AG04450 (cell line): ENCODE results near the gene LEPR. TPM values are rescaled to one million over a fixed set of nuclear protein-coding genes. Genes with fewer than 3 reads are reported as not detected.
"Not testable (repeated sequence)": the region's sequence is repeated elsewhere in the genome, so short reads cannot be mapped to it uniquely, and the experiment has no call there.

ENCODE experiments used
- CTCF ChIA-PET: fragments of 300-600, 350-600 bp; formaldehyde crosslinking; extraction: SDS; loops from one replicate; lab custom pipeline; 2022; ENCODE audit warnings: antibody characterized with exemption, inconsistent platforms; lab: Charles Lee
- POLR2A ChIA-PET: fragments of 350-600 bp; formaldehyde crosslinking; extraction: SDS; loops from one replicate; lab custom pipeline; 2021; ENCODE audit warnings: antibody characterized with exemption, inconsistent platforms; lab: Yijun Ruan, JAX
- DNase-seq: peaks from one replicate; pipeline ENCODE4 v3.0.0-alpha.2; 2011; ENCODE audit warnings: low read depth, low spot score
- H3K27ac ChIP-seq: one replicate; pipeline ENCODE4 v1.5.1; 2012; ENCODE audit warnings: low read depth, low read length, control low read depth
- H3K27me3 ChIP-seq: one replicate; pipeline ENCODE4 v1.6.0; 2012; ENCODE audit warnings: low read length; ENCODE audit not compliant: control insufficient read depth, insufficient read depth
- H3K4me3 ChIP-seq: 2 replicates; pipeline ENCODE4 v1.5.1; 2011; ENCODE audit warnings: mild to moderate bottlenecking, low read depth, low read length, control low read depth
- H3K9me3 ChIP-seq: 2 replicates; pipeline ENCODE4 v1.5.1; 2012; ENCODE audit warnings: low read length; ENCODE audit not compliant: control insufficient read depth, insufficient read depth
- CTCF ChIP-seq: IDR thresholded peaks from 2 replicates; pipeline ENCODE4 v1.5.1; 2011; ENCODE audit warnings: low read depth, low read length, control low read depth, inconsistent platforms
- polyA plus RNA-seq: library from polyadenylated mRNA; depleted of rRNA; stranded (reverse); fragments of >200 nt; gene quantifications from 2 replicates; pipeline ENCODE4 v1.2.3, GENCODE V29; 2011

Gene LEPR
- polyA plus RNA-seq, 1 experiment: 11.1 TPM

GRCh38 chr1:65458730-65459396 is 38.4 kb downstream of the LEPR start:
- ChIA-PET POLR2A (no interaction called here), CTCF (interaction anchor here (1.0 to 3.7 kb wide), 15 partner anchors 10 to 229 kb away, joined by 3 to 31 read pairs (median 6); partner anchors contain the start of genes LEPR and LEPROT)
- H3K27me3 ChIP-seq: no peaks in the 10 kb centered on the region
- no peak overlapping the region for H3K4me3 ChIP-seq
- DNase-seq: no peak
- no peaks in the 10 kb centered on the region for H3K9me3 ChIP-seq
- H3K27ac ChIP-seq: no peak overlapping the region
- no peak for TF ChIP-seq CTCF

GRCh38 chr1:65459397-65459768 is 38.9 kb downstream of the LEPR start:
- peak; percentile 49 for TF ChIP-seq CTCF
- H3K9me3 ChIP-seq: no peaks in the 10 kb centered on the region
- H3K4me3 ChIP-seq: no peak overlapping the region
- H3K27ac ChIP-seq: no peak overlapping the region
- CTCF ChIA-PET: interaction anchor here (1.0 to 3.7 kb wide), 15 partner anchors 9 to 228 kb away, joined by 3 to 31 read pairs (median 6); partner anchors contain the start of genes LEPR and LEPROT
- POLR2A ChIA-PET: no interaction called here
- DNase-seq: no peak
- no peaks in the 10 kb centered on the region for H3K27me3 ChIP-seq

GRCh38 chr1:65465837-65466236 is 45.4 kb downstream of the LEPR start:
- DNase-seq, H3K4me3 ChIP-seq, H3K27me3 ChIP-seq, POLR2A ChIA-PET, CTCF ChIA-PET, H3K27ac ChIP-seq, H3K9me3 ChIP-seq: not testable (repeated sequence)

GRCh38 chr1:65467536-65467935 is 47.1 kb downstream of the LEPR start:
- Histone ChIP-seq H3K27ac (no peak overlapping the region), H3K4me3 (no peak overlapping the region), H3K27me3 (no peaks in the 10 kb centered on the region), H3K9me3 (no peaks in the 10 kb centered on the region)
- no peak for TF ChIP-seq CTCF
- DNase-seq: no peak
- POLR2A ChIA-PET: no interaction called here
- CTCF ChIA-PET: interaction anchor here (0.6 to 2.0 kb wide), 4 partner anchors 8 to 643 kb away, joined by 3 to 11 read pairs (median 8); no protein-coding TSS in a partner anchor

- CTCF ChIA-PET: interaction anchor here (0.6 to 2.0 kb wide), 6 partner anchors 9 to 198 kb away, joined by 3 to 10 read pairs (median 4); no protein-coding TSS in a partner anchor
- no peak for DNase-seq
- POLR2A ChIA-PET: no interaction called here
- no peaks in the 10 kb centered on the region for H3K27me3 ChIP-seq
- H3K27ac ChIP-seq: no peak overlapping the region
- no peaks in the 10 kb centered on the region for H3K9me3 ChIP-seq
- no peak for TF ChIP-seq CTCF
- H3K4me3 ChIP-seq: no peak overlapping the region
Observed at GRCh38 chr1:65469126-65469888, 48.8 kb downstream of the LEPR start.
